Left hindlimb (tissue), 1 donor: ENCODE data around the gene WNT7B.

ENCODE experiments used
- DNase-seq: peaks from one replicate; pipeline ENCODE4 v3.0.0-alpha.2; 2018

WNT7B gene

GRCh38 chr22:46008291-46008690, 31.3 kb upstream of the WNT7B start:
- DNase-seq, result no peak

GRCh38 chr22:46007848-46008261, 30.9 kb upstream of the WNT7B start:
- peak; percentile 87 for DNase-seq

GRCh38 chr22:46007003-46007847, 30.3 kb upstream of the WNT7B start:
- DNase-seq, result peak; percentile 74

DNA sequence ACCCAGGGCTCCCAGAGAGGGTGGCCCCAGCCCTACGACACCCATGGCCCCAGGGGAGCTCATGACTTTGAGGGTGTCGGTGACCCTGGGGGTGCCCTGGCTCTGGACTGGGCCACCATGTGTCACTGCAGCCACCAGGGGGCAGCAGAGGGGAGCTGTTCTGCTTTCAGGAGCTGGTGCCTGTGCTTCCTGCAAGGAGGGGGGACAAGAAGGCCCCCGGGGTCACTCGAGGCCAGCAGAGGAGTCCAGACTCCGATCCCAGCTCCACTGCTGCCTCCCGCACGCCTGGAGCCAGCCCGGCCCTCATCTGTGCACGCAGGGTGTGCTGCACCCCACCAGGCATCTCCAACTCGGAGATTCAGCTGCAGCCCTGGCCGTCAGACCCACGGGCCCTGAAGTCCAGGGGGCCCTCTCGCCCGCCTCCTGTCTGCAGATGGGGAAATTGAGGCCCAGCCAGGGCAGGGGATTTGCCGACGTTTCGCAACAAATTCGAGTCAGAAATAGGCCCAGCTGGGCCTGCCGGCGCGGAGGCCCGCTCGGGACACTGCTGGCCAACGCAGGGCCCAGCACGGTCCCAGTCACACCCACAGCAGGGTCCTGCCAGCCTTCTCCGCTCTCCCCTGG, 29.5 kb upstream of the WNT7B start:
- peak; percentile 91 for DNase-seq

- peak; percentile 38 for DNase-seq
Observed at GRCh38 chr22:46005116-46005705, 28.2 kb upstream of the WNT7B start.

DNA sequence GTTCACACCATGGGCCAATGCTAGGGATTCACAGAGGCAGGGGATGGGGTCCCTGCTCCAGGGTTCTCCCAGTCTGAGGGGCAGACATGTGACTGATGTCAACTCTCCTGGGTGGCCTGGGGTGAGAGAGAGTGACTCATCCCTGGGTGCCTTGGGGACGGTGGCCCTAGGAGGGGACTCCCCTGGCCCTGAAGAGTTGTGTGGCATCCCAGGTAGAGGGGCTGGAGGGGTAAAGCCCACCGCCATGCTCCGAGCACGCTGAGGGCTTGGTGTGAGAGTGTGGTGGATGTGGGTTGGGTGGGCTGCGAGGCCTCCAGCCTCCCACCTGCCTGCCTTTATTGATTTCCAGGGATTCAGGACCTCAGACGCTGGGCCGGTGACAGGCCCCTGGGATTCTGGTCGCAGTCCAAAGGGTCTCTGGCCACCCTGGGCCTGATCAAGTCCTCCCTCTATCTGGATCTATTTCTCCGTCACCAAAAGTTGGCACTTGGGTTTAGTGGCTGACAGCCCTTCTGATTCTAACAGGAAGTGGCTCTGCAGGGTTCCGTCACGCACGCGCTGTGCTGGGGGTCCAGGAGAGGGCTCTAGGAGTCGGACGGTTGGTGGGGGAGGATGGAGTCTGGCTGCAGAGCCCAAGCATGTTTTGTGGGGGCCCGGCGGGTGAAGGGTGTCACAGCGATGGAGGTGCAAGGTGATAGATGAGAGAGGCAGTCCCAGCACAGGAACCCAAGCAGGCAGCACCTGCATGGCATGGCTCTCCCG, 27.3 kb upstream of the WNT7B start:
- peak; percentile 33 for DNase-seq

GRCh38 chr22:46003271-46004091, 26.5 kb upstream of the WNT7B start:
- DNase-seq, result peak; percentile 28

GRCh38 chr22:46002757-46003270, 25.9 kb upstream of the WNT7B start:
- DNase-seq, result peak; percentile 29

- DNase-seq, result peak; percentile 38
Observed at GRCh38 chr22:46001426-46002106, 24.6 kb upstream of the WNT7B start.

DNA sequence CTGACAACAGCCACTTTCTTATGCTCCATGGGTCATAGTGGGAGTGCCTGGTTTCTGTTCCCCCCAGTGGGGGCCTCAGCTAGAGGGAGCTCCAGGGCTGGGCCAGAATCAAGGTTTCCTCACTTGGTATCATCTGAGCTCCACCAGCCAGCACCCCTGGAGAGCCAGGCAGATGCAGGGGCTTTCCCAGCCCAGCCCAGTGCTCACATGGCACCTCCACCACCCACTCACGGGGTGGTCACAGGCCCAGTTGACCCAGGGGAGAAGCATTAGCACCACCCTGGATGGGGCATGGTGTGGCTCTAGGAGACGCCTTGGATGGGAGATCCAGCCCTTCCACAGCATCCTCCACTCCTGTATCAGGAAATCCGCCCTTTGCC, 24.1 kb upstream of the WNT7B start:
- DNase-seq, result peak; percentile 31

DNA sequence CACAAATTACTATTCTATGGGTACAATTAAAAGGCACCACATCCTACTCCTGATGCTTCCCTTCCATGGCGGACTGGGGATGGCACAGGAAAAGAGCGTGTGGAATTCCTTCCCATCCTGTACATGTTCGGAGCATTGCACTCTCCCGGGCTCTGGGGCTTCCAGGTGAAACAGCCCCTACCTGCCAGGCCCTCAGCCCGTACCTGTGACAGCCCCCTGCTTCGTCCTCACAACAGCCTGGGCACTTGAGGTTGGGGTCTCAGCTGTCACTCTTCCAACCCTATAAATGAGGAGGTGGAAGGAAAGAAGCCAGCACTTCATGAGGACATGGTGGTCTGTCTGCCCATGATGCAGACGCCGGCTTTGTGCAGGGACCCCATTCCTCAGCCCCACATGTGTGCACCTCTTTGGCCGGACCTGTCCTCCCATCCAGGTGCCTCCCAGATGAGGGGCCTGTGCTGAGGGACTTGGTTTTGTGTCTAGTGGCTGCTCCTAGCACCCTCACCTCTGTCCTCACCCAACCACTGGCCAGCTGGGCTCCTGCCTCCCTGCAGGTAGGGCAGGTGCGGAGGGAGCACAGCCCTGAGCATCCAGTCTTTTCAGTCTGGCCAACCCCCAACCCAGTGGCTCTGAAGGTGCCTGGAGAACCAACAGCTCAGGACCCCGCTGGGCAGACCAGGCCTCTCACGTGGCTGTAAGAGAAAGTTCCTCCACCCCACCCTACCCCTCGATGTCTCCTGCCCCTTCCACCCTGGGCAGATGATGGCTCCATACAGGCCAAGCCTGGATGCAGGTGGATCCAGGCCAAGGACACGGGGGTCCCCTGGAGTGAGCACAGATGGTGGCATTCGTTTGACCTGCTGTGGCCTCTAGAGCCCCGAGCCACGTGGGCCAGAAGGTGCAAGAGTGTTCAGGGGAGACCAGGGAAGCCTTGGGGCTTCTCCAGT, 23.4 kb upstream of the WNT7B start:
- DNase-seq, result peak; percentile 24

DNA sequence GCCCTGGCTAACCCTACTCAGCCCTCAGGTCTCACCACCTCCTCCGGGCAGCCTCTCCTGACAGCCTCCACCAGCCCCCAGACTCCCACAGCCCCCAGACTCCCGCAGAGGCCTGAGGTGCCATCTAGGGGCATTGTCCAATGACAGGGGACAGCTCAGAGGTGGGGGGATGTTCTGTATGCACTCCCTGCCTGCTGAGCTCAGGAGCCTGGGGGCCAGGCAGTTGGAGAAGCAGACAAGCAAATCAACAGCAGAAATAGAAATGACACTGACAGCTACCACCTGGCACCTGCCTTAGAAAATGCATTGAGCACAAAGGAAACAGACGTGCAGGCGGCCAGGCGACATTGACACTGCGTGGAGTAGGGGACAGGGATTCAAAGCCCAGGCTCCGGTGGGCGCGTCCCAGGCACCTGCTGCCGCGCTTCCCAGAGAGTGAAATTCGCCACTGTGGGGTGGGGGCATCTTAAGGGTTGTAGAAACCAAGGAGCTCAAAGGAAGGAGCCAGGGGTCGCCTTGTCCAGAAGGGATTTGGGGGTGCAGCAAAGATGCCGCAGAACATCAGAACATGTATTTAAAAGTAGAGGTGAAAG, 22.5 kb upstream of the WNT7B start:
- peak; percentile 26 for DNase-seq

DNA sequence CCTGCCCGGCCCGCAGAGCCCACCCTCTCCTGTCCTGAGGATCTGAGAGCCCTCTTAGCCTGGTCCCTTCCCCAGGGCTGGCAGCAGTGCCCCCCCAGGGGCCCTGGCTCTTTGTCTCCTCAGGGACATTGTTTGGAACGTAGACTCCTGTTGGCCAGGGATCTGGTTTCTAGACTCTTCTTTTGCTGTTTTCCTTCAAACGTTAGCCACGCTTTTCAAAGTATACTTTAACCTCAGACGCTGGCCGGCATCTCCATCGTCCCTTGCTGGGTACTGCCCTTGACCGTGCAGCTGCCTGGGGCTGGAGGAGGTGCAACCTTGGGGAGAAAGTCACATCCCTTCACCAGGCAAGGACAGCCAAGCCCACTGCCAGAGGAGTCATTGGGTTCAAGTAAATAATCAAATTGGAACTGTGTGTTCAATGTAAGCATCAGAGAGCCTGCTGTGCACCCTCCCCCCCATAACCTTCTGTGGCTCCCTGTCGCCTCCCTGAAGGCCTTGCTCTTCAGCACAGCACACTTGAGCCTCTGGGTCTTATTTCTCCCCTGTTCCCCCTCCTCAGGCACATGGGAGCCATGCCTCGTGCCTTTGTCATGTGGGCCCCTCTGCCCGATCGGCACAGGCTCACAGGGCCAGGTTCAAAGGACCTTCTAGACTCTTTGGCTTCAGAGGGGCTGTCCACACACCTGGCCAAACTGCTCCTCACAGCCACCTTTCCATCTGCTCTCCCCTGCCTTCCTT, 21.8 kb upstream of the WNT7B start:
- peak; percentile 26 for DNase-seq

DNA sequence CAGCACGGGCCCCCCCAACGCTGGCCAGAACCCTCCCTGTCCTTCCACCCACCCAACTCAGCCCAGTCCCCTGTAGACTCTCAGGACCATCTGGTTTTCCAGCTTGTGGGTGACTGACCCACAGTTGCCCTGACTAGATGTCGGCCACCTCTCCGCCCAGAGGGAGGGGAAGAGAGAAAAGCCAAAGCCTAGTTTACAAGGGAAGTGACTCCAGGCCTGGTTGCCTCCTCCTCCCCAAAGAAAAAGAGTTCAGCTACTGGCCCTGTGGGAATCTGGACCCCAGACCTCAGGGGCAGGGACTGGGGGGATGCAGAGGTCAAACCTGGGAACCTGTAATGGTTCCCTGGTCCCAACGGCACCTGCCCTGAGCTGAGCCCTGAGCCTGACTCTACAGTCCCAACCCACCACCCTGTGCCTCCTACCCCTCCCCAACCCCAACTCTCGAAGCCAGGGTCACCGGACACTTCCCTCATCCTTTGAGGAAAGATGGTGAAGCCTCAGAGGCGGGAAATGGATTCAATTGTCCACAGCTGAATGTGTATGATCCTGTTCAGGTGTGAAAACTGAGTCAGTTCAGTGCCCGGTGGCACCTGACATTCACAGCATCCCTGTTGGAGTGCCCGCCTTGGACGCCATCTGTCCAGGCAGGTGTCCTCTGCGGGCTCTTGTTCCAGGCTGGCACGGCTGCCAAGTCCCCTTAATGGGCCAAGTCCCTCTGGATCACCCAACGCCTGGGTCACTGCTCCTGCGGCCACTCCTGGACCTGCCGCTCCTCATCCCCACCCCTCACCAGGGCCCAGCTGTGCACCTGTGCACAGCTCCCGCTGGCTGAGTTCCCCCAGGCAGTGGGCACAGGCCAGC, 21.0 kb upstream of the WNT7B start:
- peak; percentile 30 for DNase-seq

- DNase-seq, result peak; percentile 96
Observed at GRCh38 chr22:45997077-45997776, 20.3 kb upstream of the WNT7B start.

GRCh38 chr22:45996241-45997076, 19.5 kb upstream of the WNT7B start:
- peak; percentile 40 for DNase-seq
